Epithelial cell of esophagus (primary cell): ENCODE measurements around the gene ZGRF1.
"Not testable (repeated sequence)": the region's sequence is repeated elsewhere in the genome, so short reads cannot be mapped to it uniquely, and the experiment has no call there.

Source experiments
- DNase-seq: peaks from one replicate; pipeline ENCODE4 v3.0.0; 2010; ENCODE audit warnings: low read depth
- H3K4me3 ChIP-seq: 2 replicates; pipeline ENCODE4 v1.5.1; 2011; ENCODE audit warnings: mild to moderate bottlenecking, low read length, control low read depth
- CTCF ChIP-seq: IDR thresholded peaks from 2 replicates; pipeline ENCODE4 v1.5.1; 2011; ENCODE audit warnings: low read depth, mild to moderate bottlenecking, low read length, control low read depth, inconsistent platforms; ENCODE audit not compliant: insufficient read depth; ENCODE audit errors: missing control alignments

ZGRF1 gene

GRCh38 chr4:112649055-112649408 lies 12.3 kb upstream of the ZGRF1 start:
- no peak overlapping the region for H3K4me3 ChIP-seq
- no peak for DNase-seq
- no peak for TF ChIP-seq CTCF

GRCh38 chr4:112648263-112649054 lies 11.8 kb upstream of the ZGRF1 start:
- no peak overlapping the region for H3K4me3 ChIP-seq
- DNase-seq = no peak
- TF ChIP-seq CTCF = no peak

- DNase-seq = no peak
- no peak for TF ChIP-seq CTCF
- H3K4me3 ChIP-seq = no peak overlapping the region
Observed at GRCh38 chr4:112647785-112648184, 11.1 kb upstream of the ZGRF1 start.

GRCh38 chr4:112646632-112647537 lies 10.2 kb upstream of the ZGRF1 start:
- no peak for TF ChIP-seq CTCF
- no peak for DNase-seq
- no peak overlapping the region for H3K4me3 ChIP-seq

- no peak for DNase-seq
- no peak for TF ChIP-seq CTCF
- no peak overlapping the region for H3K4me3 ChIP-seq
Observed at GRCh38 chr4:112645541-112646329, 9.0 kb upstream of the ZGRF1 start.

- DNase-seq, H3K4me3 ChIP-seq: not testable (repeated sequence)
Observed at GRCh38 chr4:112644595-112645535, 8.2 kb upstream of the ZGRF1 start.
